GM19240 (cell line): ENCODE measurements around the gene USO1.
"Not testable (repeated sequence)": the region's sequence is repeated elsewhere in the genome, so short reads cannot be mapped to it uniquely, and the experiment has no call there.

Experiments used
- DNase-seq: peaks from one replicate; pipeline ENCODE4 v3.0.0; 2011; ENCODE audit warnings: low spot score; ENCODE audit not compliant: insufficient read length

Gene USO1, protein sequence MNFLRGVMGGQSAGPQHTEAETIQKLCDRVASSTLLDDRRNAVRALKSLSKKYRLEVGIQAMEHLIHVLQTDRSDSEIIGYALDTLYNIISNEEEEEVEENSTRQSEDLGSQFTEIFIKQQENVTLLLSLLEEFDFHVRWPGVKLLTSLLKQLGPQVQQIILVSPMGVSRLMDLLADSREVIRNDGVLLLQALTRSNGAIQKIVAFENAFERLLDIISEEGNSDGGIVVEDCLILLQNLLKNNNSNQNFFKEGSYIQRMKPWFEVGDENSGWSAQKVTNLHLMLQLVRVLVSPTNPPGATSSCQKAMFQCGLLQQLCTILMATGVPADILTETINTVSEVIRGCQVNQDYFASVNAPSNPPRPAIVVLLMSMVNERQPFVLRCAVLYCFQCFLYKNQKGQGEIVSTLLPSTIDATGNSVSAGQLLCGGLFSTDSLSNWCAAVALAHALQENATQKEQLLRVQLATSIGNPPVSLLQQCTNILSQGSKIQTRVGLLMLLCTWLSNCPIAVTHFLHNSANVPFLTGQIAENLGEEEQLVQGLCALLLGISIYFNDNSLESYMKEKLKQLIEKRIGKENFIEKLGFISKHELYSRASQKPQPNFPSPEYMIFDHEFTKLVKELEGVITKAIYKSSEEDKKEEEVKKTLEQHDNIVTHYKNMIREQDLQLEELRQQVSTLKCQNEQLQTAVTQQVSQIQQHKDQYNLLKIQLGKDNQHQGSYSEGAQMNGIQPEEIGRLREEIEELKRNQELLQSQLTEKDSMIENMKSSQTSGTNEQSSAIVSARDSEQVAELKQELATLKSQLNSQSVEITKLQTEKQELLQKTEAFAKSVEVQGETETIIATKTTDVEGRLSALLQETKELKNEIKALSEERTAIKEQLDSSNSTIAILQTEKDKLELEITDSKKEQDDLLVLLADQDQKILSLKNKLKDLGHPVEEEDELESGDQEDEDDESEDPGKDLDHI

GRCh38 chr4:75724066-75724866, at the start of gene USO1:
Gene USO1, plus strand, starts transcription at chr4:75724577. Its CDS starts 243 bp downstream, at chr4:75724820.
- peak; percentile 70 for DNase-seq

- no peak for DNase-seq
Observed at GRCh38 chr4:75675004-75675531, 49.3 kb upstream of the USO1 start.

DNA sequence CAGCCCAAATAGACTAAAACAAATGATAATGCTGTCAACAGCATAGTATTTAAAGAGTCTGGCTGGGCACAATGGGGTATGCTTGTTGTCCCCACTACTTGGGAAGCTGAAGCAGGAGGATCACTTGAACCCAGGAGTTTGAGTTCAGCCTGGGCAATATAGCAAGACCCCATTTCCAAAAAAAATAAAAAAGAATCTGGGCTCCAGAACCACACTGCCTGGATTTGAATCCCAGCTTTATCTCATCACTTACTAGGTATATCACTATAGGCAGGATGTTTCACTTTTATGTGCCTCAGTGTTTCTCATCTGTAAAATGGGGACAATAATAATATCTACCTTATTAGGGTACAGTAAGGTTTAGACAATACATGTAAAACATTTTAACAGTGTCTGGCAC, 45.9 kb upstream of the USO1 start:
- DNase-seq = no peak

DNA sequence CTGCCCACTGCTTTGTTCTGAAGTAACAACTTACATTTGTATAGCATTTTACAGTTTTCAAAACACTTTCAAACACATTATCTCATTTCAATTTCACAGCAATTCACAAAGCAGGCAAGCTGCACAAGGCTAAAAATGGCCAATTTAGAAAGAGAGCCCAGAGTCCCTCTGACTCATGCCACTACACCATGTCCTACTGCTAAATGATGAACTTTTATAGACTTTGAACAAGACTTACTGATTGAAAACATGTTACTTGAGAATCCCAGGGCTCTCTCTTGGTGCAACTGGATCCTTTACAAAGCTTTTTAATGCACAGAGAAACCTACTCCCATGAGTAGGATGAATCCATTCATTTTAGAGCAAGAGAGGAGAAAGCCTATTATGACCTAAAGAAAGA, 45.4 kb upstream of the USO1 start:
- DNase-seq = no peak

GRCh38 chr4:75679876-75680575, 44.4 kb upstream of the USO1 start:
- no peak for DNase-seq

DNA sequence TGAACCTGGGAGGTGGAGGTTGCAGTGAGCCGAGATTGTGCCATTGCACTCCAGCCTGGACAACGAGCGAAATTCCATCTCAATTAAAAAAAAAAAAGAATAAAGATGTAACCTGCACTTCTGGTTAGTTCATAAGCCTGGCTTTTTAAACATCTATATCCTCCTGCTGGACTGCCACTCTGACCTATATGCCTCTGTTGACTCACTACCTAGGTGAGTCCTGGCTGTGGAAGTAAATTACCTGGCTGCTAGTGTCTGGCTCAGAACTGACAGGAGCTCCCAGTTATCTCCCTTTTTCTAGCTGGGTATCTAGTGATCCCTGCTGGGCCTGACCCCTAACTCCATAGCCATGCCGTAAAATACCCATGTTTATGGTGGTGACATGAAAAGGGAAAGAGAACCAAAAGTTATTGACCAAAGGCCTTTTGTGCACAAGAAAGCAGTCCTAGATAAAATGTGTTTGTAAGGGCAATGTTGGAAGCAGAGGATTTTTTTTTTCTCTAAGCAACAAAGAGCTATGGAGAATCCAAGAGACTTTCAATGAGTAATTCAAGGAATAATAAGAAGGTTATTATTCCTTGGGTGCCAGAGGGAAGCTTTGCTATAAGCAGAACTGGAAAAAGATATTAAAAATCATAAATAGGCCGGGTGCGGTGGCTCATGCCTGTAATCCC, 40.8 kb upstream of the USO1 start:
- DNase-seq = no peak

DNA sequence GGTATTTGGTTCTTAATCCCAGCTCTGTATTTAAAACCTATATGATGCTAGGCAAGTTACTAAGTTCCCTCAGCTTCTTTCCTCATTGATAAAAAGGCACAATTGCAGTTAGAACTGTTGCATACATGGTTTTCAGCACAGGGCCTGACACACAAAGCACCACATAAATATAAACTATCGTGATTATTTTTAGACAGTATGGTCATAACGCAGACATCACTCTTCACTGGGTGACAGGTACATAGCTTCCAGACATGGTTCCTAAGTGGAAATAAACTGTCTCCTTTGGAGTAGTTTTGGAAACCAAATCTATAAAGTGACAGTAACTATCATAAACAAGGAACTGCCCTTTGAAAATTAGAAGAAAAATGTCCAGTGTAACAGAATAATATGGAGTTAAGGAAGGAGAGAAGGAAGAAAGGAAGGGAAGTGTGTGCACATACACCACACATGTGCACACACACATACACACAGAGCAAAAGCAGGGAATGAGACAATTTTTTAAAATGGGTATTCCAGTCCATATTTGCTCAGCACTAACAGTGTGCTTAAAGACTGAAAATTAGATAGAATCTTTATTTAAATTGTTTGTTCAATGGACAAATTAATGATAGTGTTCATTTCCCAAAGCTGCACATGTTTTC, 38.7 kb upstream of the USO1 start:
- no peak for DNase-seq

DNA sequence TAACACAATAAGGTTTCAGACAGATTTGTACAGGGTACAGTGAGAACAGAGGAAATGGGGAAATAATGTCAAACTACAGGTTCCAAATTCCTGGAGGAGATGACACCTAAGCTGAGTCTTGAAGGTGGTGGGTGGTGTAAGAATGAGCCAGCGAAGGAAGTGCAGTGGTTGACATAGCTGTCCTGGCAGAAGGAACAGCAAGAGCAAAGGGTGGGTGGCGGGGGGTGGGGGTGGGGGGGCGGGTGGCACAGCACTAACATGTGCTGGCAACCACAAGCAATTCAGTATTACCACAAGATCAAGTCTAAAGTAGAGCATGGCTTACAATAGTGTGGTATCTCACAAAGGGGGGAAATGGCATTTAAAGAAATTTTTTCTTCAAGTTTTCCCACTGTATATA, 38.0 kb upstream of the USO1 start:
- DNase-seq = no peak

DNA sequence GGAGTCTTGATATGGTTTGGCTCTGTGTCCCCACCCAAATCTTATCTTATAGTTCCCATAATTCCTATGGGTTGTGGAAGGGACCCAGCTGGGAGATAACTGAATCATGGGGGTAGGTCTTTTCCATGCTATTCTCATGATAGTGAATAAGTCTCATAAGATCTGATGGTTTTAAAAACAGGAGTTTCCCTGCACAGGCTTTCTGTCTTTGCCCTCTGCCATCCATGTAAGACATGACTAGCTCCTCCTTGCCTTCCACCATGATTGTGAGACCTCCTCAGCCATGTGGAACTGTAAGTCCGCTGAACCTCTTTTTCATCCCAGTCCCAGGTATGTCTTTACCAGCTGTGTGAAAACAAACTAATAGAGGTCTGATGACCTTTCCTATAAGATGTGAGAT, 37.3 kb upstream of the USO1 start:
- not testable (repeated sequence) for DNase-seq

GRCh38 chr4:75692066-75692465, 32.3 kb upstream of the USO1 start:
- not testable (repeated sequence) for DNase-seq

- DNase-seq = no peak
Observed at GRCh38 chr4:75696071-75696470, 28.3 kb upstream of the USO1 start.

- DNase-seq = no peak
Observed at GRCh38 chr4:75696581-75696980, 27.8 kb upstream of the USO1 start.

- DNase-seq = peak; percentile 23
Observed at GRCh38 chr4:75698162-75698962, 26.0 kb upstream of the USO1 start.

GRCh38 chr4:75698963-75699228, 25.5 kb upstream of the USO1 start:
- DNase-seq = no peak

DNA sequence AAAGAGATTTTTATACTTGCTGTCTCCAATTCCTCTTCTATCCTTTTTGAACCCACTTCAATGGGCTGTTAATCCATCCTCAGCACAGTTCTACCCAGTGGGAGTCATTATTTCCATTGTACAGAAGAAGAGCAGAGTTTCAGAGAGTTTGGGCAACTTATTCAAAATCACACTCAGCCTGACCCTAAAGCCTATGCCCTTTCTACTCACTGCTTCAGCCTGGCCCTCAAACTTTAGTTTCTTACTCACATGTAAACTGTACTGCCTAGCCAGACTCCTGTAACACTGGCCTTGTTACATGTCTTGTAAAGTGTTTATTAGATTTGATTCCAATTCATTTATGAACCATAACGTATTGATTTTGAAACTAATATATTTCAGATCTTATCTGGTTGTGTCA, 25.1 kb upstream of the USO1 start:
- no peak for DNase-seq

DNA sequence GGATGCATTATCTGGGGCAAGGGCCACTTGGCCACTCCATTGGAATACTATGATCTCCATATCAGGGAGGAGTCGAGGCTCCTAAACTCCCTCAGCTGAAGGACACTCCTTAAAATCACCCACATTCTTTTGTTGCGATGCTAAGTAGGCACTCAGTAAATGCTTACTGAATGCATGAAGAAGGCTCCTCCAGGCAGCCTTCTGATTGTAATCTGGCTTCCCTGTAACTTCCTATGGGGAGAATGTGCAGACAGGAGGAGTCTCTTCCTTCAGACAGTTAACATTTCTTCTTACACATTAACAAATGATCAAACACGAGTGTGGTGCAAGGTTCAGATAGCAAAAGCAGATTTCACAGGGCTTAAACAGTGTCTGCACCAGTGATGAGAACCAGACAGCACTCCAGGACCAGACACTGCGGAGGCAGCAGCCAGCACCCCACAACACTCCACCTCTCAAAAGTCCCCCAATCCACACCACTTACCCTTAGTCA, 21.4 kb upstream of the USO1 start:
- no peak for DNase-seq

DNA sequence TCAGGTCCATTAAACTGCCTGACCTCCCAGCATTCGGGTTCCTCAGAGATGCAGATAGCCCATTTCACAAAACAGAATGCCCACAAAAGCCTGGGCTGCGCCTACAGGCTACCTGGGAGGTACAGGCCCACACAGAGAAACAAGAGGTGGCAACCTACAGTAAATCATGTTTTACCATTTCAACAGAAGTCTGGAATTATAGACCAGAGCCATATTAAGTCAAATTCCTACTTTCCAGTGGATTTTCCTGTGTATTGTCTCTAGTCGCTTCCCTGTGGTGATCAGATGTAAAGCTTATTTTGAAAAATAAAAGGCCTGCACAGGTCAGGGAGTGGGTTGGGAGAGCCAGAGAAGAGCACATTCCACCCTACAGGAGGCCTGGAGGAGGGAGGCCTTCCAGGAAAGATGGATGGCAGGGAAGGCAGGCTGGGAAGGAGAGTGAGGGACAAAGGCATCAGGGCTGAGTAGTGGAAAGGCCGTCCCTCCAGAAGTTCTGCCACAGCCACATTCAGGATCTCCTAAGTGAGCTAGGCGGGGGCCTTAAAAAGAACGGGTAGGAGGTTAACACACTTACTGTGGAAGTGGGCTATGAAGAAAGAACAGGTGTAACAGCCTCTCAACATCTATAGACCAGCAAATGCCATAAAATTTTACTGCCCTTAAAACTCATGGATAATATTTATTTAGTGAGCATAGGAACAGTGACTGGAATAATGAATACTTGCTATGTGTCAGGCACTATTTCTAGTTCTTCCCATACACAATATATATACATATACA, 19.0 kb upstream of the USO1 start:
- no peak for DNase-seq

GRCh38 chr4:75708218-75708691, 16.1 kb upstream of the USO1 start:
- no peak for DNase-seq
